Thoracic aorta (tissue), 2 donors: ENCODE measurements around the gene KLHL29. TPM values are rescaled to one million over a fixed set of nuclear protein-coding genes. Genes with fewer than 3 reads are reported as not detected.

ENCODE experiments used
- ATAC-seq: fragments of 150-250 bp; one replicate; pipeline ENCODE4 v1.8.0; 2017; ENCODE audit warnings: low read depth; ENCODE audit not compliant: insufficient number of reproducible peaks, low FRiP score
- DNase-seq: peaks from one replicate; pipeline ENCODE4 v3.0.0-alpha.2; 2020; ENCODE audit warnings: low spot score
- H3K27ac ChIP-seq, 2 donors: fragments of 200-600 bp; sonication (generic); 1 replicate in 1 of 2; 2 replicates in 1 of 2; pipeline ENCODE4 v1.5.1; 2016; ENCODE audit warnings: mild to moderate bottlenecking in 2 of 2, moderate library complexity in 2 of 2
- H3K27me3 ChIP-seq: fragments of 200-600 bp; sonication (generic); replicated peaks from 2 replicates; pipeline ENCODE4 v1.6.0; 2016; ENCODE audit warnings: mild to moderate bottlenecking; ENCODE audit not compliant: insufficient read depth
- H3K36me3 ChIP-seq: fragments of 200-600 bp; sonication (generic); one replicate; pipeline ENCODE4 v1.5.1; 2016
- H3K4me1 ChIP-seq, 2 donors: fragments of 200-600 bp; sonication (generic); 1 replicate in 1 of 2; 2 replicates in 1 of 2; pipeline versions ENCODE4 v1.5.1 to v1.6.0; 2016; ENCODE audit warnings: low read depth in 2 of 2, mild to moderate bottlenecking in 1 of 2; ENCODE audit not compliant: control insufficient read depth in 1 of 2
- H3K4me3 ChIP-seq: fragments of 200-600 bp; sonication (generic); 2 replicates; pipeline ENCODE4 v1.5.1; 2016; ENCODE audit warnings: mild to moderate bottlenecking
- H3K9me3 ChIP-seq: fragments of 200-600 bp; sonication (generic); 2 replicates; pipeline ENCODE4 v1.5.1; 2016
- CTCF ChIP-seq: fragments of 200-600 bp; sonication (generic); IDR thresholded peaks from one replicate; pipeline ENCODE4 v1.5.1; 2019; ENCODE audit warnings: antibody characterized with exemption
- total RNA-seq, 2 donors: library from RNA; depleted of rRNA; stranded (reverse); fragments of >200 nt; gene quantifications; one replicate each; pipeline versions ENCODE4 v1.1.0 to v1.2.3, GENCODE V29; 2016

KLHL29 gene
- total RNA-seq, 2 donors from 2014 or later: 18.5 to 24.4 TPM

DNA sequence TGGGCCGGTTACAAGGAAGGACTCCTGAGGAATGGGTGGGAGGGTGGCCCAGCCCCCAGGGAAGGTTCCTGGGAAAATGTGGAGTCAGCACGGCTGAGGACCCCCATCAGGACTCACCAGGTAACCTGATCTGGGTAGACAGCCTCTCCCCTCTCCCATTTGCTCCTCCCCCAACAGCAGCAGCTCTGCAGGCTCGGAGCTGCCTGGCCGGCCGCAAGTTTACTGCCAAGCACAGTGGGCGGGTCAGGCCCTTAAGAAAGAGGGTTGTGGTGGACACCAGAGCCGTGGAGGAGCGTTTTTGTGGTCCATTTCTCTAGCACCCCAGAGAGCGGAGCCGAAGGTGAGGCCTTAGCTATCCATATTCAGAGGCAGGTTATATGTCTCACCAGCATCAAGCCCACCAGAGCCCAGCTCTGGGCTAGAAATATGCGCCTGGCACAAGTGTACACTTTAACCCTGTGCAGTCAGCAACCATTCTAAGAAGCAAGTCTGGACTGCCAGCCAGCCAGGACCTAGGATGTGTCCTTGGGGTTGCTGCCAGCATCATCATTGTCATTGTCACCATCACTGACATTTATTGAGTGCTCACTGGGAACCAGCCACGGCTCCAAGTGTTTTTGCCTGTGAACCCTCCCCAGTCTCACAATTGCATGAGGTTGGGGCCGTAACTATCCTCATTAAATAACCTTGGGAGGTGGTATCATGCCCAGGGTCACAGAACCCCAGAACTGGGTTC is 190.1 kb downstream of the KLHL29 start:
- H3K27me3 ChIP-seq: no peaks in the 10 kb centered on the region
- no peak for DNase-seq
- TF ChIP-seq CTCF: no peak
- no peaks in the 10 kb centered on the region for H3K36me3 ChIP-seq
- H3K4me3 ChIP-seq: no peak overlapping the region
- no peak for ATAC-seq
- H3K27ac ChIP-seq: no peak overlapping the region
- H3K4me1 ChIP-seq: no peaks in the 10 kb centered on the region
- no peaks in the 10 kb centered on the region for H3K9me3 ChIP-seq

GRCh38 chr2:23578964-23579671 is 194.1 kb downstream of the KLHL29 start:
- no peak for ATAC-seq
- peaks cover 0 to 11% of the 10 kb centered on the region in 2 donors for H3K4me1 ChIP-seq
- no peaks in the 10 kb centered on the region for H3K9me3 ChIP-seq
- no peak overlapping the region for H3K27ac ChIP-seq
- H3K27me3 ChIP-seq: no peaks in the 10 kb centered on the region
- no peak overlapping the region for H3K4me3 ChIP-seq
- no peak for TF ChIP-seq CTCF
- no peaks in the 10 kb centered on the region for H3K36me3 ChIP-seq
- no peak for DNase-seq

DNA sequence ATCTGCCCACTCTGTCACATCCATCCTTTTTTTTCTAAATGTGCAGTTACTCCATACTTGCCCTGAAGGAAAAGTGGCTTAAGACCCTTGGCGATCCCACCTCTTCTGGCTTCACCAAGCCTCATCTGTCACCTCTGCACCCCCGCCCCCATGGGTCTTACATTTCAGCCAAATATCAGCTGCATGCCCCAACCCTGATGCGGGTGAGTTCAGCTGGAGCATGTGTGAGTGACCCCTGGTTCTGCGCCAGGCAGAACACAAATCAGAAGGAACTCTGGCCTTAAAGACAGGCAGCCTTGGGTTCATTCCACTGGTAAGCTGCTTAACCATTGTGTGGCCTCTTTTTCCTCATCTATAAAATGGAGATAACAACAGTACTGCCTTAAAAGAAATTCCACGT is 194.7 kb downstream of the KLHL29 start:
- H3K4me1 ChIP-seq: peaks cover 2 to 15% of the 10 kb centered on the region in 2 donors
- DNase-seq: no peak
- no peaks in the 10 kb centered on the region for H3K9me3 ChIP-seq
- no peak overlapping the region for H3K4me3 ChIP-seq
- TF ChIP-seq CTCF: no peak
- ATAC-seq: no peak
- no peaks in the 10 kb centered on the region for H3K36me3 ChIP-seq
- no peaks in the 10 kb centered on the region for H3K27me3 ChIP-seq
- H3K27ac ChIP-seq: no peak overlapping the region

DNA sequence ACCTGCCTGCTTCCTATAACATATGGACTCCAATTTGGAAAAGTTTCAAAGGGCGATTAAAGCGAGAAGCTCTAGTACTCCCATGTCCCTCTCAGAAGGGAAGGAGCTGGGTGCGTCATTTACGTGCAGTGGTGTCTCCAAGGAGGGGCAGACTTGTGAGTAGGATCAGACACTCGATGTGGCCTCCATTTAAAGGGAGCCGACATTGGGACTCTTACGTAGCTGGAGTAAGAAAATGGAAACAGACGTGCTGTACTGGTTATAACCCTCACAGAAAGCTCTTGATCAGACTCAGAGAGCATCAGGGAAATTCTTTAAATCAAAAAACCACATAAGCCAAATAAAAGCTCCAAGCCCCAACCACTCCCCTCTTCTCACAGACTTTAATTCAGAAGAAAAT is 198.5 kb downstream of the KLHL29 start:
- no peaks in the 10 kb centered on the region for H3K9me3 ChIP-seq
- peak overlapping the region; percentile 81 to 93 for H3K27ac ChIP-seq
- peaks cover 5 to 35% of the 10 kb centered on the region in 2 donors for H3K4me1 ChIP-seq
- no peaks in the 10 kb centered on the region for H3K27me3 ChIP-seq
- H3K36me3 ChIP-seq: no peaks in the 10 kb centered on the region
- ATAC-seq: no peak
- no peak overlapping the region for H3K4me3 ChIP-seq
- no peak for TF ChIP-seq CTCF
- DNase-seq: no peak

DNA sequence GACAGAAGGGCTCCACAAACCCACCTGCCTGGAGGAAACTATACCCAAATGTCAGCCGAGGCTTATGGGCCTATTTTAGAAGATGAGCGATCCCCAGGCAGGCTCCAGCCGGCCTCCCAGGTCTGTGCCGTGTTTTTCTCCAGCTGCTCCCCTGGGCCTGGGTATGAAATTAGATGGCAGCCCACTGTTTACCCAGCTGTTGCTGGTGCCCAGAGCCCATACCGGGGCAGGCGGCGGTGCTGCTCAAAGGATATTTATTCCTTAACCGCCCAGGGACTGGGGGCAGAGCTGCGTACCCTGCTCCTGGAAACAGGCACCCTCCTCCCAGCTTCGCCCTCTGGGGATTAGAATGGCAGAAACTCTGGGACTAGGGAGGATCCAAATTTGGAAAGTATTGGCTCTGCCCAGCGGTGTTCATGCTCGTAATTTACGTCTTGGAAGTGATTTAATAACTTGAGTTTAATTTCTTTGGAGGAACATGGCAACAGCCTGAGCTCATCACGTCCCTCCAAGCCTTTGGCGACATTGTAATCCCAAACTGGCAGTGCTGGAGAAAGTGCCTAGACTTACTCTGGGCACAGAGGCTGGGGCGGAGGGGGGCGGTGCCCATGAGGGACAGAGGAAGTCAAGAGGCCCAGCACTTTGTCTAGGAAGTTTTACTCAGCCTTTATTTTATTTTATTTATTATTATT is 199.2 kb downstream of the KLHL29 start:
- peak overlapping the region; percentile 35 for H3K4me3 ChIP-seq
- ATAC-seq (peak; percentile 73), DNase-seq (peak; percentile 28)
- no peaks in the 10 kb centered on the region for H3K27me3 ChIP-seq
- H3K36me3 ChIP-seq: no peaks in the 10 kb centered on the region
- peak overlapping the region; percentile 81 to 93 for H3K27ac ChIP-seq
- TF ChIP-seq CTCF: no peak
- H3K4me1 ChIP-seq: peaks cover 9 to 39% of the 10 kb centered on the region in 2 donors
- H3K9me3 ChIP-seq: no peaks in the 10 kb centered on the region
